Measurements from ENCODE around the gene RERE. TPM values are rescaled to one million over a fixed set of nuclear protein-coding genes. Genes with fewer than 3 reads are reported as not detected.
A peak's percentile ranks its signal among the peaks of the same experiment; 100 is the strongest.

Gene RERE
- total RNA-seq, 1 experiment from 2014 or later, result 40.6 TPM

DNA sequence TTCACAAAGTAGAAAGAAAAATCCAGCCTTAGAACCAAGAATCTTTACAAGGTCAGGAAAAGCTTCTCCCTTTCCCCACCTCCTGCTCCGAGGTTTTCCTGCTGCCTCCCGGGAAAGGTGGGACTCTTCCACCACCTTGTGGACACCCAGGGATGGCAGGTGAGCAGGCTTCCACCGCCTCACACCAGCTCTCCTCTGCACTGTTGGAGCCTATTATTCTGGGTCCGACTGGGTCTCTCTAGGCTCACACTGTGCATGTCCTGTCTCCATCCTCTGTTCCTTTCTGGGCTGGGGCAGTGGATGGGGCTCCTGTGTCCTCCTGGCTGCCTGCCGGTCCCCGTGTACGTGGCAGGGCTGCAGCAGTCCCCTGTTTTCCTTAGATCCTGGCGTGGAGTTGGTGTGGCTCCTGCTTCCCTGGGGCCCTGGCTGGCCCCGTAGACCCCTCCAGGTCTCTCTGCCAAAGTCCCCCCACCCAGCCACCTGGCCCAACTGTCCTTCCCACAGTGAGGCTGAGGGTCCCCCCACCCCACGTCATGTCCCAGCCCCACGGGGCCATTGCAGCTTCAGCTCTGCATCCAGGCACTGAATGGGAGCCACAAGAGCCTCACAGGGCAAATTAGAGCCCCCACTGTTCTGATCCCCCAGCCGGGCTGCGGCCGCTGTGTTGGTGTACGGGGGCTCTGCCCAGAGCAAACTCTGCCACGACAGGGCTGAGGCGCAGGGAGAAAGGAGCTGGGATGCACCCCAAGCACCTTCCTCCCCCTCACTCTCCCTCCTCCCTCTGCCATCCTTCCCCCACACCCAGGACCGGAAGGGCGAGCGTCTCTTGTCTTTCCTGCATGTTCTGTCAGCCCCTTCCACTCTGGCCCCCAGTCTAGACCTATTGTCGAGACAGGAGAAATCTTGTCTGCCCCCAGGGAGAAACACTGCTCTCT lies 502.8 kb downstream of the RERE start:
- Histone ChIP-seq H3K27ac (ENCODE audit: low read depth, low read length) (peak overlapping the region; percentile 50; the same call in 1 of the 2 replicates), H3K9ac (ENCODE audit: low read length) (peak overlapping the region; percentile 38), H3K9me2 (ENCODE audit: insufficient read depth) (no peaks in the 10 kb centered on the region), H3K4me2 (ENCODE audit: low read length) (peak overlapping the region; percentile 56), H4K20me1 (ENCODE audit: insufficient read depth) (no peaks in the 10 kb centered on the region), H2AFZ (ENCODE audit: low read depth, low read length, poor library complexity, severe bottlenecking) (peak overlapping the region; percentile 74), H3K4me1 (ENCODE audit: control insufficient read depth in 1 of 2, insufficient read depth in 2 of 2, low read length in 2 of 2) (peaks cover 29 to 60% of the 10 kb centered on the region in 2 experiments), H3K9me3 (ENCODE audit: control insufficient read depth in 1 of 2, insufficient read depth in 1 of 2, low read depth in 1 of 2, low read length in 2 of 2) (peaks cover 0 to 11% of the 10 kb centered on the region in 2 experiments; a peak in 1 of 4 replicates), H3K79me2 (ENCODE audit: insufficient read depth, low read length) (peaks cover 6% of the 10 kb centered on the region; the same call in 1 of the 2 replicates), H3K36me3 (ENCODE audit: control insufficient read depth in 1 of 2, insufficient read depth in 2 of 2, low read length in 2 of 2) (no peaks in the 10 kb centered on the region), H3K4me3 (replicated peaks in 1 of 2; ENCODE audit: low read depth in 1 of 2, low read length in 2 of 2) (no peak overlapping the region), H3K27me3 (ENCODE audit: insufficient read depth, low read length) (no peaks in the 10 kb centered on the region)
- peak; percentile 75 for ATAC-seq
- RAD21 ChIA-PET (ENCODE audit: low non-redundant PET in 1 of 2, low total read pairs in 2 of 2, uncharacterized antibody in 2 of 2, unreplicated experiment in 2 of 2), result interaction anchor here (0.5 to 3.2 kb wide), 26 partner anchors 9 to 340 kb away, joined by 3 to 15 read pairs (median 4); no protein-coding TSS in a partner anchor
- no TSS peak for BruUV-seq (replicated peaks)
- CTCF ChIA-PET, result interaction anchor here (0.6 to 3.5 kb wide), 46 partner anchors 32 to 646 kb away, joined by 3 to 62 read pairs (median 5); no protein-coding TSS in a partner anchor
- POLR2A ChIA-PET, result interaction anchor here (0.6 to 2.6 kb wide), 28 partner anchors 21 to 353 kb away, joined by 3 to 22 read pairs (median 5); partner anchors contain the start of gene PARK7
- DNase-seq (ENCODE audit: low read depth, low spot score), result peak; percentile 48
- TF ChIP-seq ZFX (IDR thresholded peaks at IDR 0.05) (no peak), POLR2A (IDR thresholded peaks at IDR 0.05; ENCODE audit: borderline replicate concordance, extremely low read depth, insufficient read depth, insufficient read length) (no peak), YY1 (IDR thresholded peaks at IDR 0.05; ENCODE audit: extremely low read depth, insufficient replicate concordance, low read depth, low read length) (peak; percentile 43), CBX3 (IDR thresholded peaks at IDR 0.05; ENCODE audit: low read depth) (no peak), POLR2AphosphoS5 (IDR thresholded peaks at IDR 0.05; ENCODE audit: low read depth, low read length) (0 out of 2 replicates have a peak, but pooled peaks have one; percentile 34)
- TF ChIP-seq, protein P1, sequence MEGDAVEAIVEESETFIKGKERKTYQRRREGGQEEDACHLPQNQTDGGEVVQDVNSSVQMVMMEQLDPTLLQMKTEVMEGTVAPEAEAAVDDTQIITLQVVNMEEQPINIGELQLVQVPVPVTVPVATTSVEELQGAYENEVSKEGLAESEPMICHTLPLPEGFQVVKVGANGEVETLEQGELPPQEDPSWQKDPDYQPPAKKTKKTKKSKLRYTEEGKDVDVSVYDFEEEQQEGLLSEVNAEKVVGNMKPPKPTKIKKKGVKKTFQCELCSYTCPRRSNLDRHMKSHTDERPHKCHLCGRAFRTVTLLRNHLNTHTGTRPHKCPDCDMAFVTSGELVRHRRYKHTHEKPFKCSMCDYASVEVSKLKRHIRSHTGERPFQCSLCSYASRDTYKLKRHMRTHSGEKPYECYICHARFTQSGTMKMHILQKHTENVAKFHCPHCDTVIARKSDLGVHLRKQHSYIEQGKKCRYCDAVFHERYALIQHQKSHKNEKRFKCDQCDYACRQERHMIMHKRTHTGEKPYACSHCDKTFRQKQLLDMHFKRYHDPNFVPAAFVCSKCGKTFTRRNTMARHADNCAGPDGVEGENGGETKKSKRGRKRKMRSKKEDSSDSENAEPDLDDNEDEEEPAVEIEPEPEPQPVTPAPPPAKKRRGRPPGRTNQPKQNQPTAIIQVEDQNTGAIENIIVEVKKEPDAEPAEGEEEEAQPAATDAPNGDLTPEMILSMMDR (IDR thresholded peaks at IDR 0.05 in 2 of 3, conservative IDR thresholded peaks at IDR 0.05 in 1 of 3; ENCODE audit: borderline replicate concordance in 1 of 3, insufficient read depth in 1 of 3, low read depth in 2 of 3, low read length in 2 of 3), result peak in 2 of 3 experiments; percentile 92 to 94; a peak in 4 of 6 replicates
- intact Hi-C loops (cut with micrococcal nuclease), result loop anchor here (1.0 to 10.0 kb wide), 7 partner anchors 120 to 339 kb away; no protein-coding TSS in a partner anchor
